Mucosa of gallbladder (tissue), 1 donor: ENCODE results near the gene ZHX3. TPM values are rescaled to one million over a fixed set of nuclear protein-coding genes. Genes with fewer than 3 reads are reported as not detected.

Experiments used
- DNase-seq: peaks from one replicate; pipeline ENCODE4 v3.0.0-alpha.2; 2020; ENCODE audit warnings: low spot score
- total RNA-seq: library from RNA; stranded (reverse); gene quantifications from one replicate; pipeline ENCODE4 v1.2.1, GENCODE V29; 2021
- donor health status: DM: no; HTN: no; CAD: no.

ZHX3 gene
- total RNA-seq, 1 donor from 2014 or later = 47.3 TPM

DNA sequence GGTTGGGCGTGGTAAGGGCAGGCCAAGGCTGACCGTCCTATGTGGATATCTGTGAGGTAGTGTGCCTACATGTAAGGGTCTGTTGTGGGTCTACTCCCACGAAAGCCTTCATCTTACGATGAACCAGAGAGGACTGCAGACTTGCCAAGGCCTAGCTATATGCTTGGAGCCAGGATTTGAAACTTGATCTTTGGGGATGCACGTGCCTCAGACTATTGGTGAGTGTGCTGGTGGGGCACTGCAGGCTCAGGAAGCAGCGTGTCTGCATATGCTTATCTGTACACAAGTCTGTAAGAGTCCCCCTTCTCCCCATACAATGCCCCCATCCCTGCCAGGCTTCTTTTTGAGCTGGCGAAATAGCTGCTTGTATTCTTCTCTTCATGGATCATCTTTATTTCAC lies 162.3 kb downstream of the ZHX3 start:
- no peak for DNase-seq

- no peak for DNase-seq
These were observed 162.9 kb downstream of the ZHX3 start for GRCh38 chr20:41154436-41155176.

DNA sequence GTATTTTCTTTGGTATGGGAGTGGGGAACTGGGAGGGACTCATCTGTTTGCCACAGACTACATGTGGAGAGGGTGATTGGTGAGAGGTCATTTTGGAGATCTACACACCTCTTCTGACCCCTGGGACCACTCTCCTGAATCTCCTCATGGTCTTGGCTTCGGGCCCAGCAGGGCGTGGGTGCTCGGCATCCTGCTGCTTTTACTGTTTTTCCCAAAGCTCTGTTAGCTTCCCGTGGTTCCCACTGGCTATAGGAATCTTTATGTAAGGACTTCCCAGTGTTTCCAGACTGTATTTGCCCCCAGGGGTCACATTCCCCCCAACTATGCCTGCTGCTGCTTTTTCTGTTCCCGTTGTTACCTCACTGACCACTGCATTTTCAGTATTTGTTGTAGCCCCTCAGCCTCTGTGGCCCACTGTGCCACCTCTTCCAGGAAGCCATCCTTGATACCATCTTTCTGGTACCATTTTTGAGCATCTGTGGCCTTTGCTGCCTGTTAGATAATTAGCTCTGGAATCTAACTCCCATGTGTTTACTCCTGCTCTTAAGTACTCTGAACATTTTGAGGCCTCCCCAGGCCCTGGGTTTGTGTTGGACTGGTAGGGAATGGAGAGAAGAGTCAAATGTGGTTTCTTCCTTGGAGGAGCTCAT lies 165.3 kb downstream of the ZHX3 start:
- DNase-seq = no peak

DNA sequence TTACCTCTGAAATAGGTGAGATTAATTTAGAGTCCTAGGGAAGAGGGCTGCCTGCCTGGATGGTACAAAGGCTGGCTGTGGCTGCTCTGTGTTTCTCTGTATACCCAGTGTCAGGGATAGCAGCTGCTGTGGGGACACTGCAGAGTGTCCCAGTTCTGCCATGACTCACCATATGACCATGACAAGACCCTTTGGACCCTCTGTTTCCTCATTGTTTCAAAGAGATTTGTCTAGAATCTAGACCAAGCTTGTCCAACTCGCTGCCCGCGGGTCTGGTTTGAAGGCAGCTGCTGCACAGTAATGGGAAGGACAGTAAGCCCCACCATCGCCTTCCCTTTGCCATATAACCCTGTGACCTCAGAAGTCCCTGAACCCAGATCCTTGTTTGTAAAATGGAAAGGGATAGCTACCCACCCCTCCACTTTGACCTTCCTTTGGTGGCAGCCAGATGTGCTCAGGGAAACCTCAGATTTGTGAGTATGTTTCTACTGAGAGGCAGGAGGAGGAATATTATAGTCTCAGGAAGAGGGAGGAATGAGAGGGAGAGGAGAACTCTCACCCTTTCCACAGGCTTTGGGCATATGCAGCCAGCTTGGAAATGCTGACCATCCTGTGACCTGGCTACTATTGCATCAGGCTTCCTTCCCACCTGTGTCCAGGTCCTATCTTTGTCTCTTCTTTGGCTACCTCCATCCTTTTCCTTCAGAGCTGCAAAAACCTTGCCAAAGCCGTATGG lies 166.2 kb downstream of the ZHX3 start:
- DNase-seq = no peak

- no peak for DNase-seq
These were observed 166.9 kb downstream of the ZHX3 start for GRCh38 chr20:41150664-41151063.

DNA sequence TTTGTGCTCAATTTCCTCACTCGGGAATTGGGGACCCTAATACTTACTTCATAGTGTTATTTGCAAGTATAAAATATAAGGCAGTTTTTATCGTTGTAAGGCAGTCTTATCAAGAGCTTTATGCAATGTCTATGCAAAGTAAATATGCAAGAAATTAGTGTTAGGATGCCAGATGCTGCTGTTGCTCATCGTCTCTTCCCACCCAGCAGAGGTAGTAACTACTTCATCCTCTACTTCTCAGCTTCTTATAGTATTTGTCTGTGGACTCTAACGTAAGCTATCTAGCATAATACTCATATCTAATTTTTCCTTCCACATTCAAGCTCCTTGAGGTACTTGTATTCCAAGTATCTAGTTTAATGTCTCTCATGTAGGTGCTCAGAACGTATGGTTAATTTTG lies 168.6 kb downstream of the ZHX3 start:
- DNase-seq = no peak

DNA sequence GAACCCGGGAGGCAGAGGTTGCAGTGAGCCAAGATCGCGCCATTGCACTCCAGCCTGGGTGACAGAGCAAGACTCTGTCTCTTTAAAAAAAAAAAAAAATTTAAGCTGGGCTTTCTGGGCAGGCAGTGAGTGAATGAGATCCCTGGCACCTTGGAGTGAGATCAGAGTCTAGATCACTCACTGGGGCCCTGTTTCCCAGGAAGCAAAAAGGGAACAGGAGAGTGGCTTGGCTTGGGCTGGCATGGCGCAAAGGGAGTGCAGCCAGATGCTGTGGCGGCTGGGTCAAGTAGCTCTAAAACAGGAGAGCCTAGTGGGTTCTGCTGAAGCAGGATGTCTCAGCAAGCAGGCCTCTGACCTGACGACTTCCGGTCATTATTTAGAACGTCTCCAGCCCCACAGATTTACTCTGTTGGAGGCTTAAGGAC lies 169.8 kb downstream of the ZHX3 start:
- DNase-seq = no peak

DNA sequence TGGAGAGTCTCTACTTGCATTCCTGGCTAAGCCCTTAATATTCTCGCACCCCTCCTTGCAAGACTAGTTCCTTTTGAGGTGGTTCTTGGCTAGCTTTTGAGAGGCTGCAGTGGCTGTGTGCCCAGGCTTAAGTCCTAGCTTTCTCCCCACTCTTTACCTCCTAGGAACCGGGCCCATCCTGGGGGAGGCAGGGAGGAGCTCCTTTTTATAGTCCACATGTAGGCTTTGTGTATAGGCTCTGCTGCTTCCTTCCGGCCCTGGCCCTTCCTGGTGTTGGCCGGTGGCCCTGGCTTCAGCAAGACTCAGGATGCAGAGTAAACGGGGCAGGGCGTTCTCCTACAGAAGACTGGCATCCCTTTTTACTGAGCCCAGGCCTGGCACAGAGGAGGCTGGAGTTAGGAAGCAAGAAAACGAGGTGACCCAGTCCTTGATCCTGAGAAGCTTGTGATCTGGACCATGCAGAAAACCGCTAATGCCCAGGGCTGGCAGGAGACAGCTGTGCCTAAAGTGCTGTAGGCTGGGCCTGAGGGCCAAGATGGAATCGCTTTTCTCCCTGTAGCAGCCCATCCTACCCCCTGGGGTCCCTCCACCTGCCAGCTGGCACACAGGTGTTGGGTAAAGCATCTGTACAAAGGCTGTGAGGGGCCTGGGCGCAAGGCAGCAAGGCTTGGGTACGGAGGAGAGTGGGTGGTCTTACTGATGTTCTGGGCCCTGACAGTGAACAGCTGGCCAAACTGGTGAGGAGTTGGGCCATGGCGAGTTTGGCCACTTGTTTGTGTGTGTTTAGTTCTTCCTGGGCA lies 171.5 kb downstream of the ZHX3 start:
- no peak for DNase-seq

DNA sequence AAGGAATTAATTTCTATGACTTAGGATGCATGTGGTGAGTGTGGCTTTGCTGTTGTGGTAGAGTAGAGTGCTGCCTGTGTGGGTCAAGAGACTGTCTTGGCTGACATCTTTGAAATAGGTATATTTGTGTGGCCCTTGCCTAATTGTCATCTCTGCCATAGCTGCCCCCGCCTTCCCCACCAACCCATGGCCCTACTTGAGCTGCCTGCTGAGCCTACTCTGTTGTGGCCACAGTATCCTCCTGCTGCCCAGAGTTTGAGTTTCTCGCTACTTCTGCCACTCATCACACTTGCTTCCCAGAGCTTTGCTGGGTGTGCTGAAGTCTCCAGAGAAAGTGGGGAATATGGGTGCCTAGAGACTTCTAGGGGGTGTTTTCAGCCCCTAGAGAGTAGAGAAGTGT lies 172.2 kb downstream of the ZHX3 start:
- DNase-seq = no peak

GRCh38 chr20:41143354-41143753 lies 174.2 kb downstream of the ZHX3 start:
- no peak for DNase-seq

- DNase-seq = no peak
These were observed 174.6 kb downstream of the ZHX3 start for GRCh38 chr20:41142919-41143318.

- no peak for DNase-seq
These were observed 175.3 kb downstream of the ZHX3 start for GRCh38 chr20:41142245-41142644.

GRCh38 chr20:41141153-41141815 lies 176.2 kb downstream of the ZHX3 start:
- DNase-seq = peak; percentile 34

GRCh38 chr20:41140226-41141133 lies 177.1 kb downstream of the ZHX3 start:
- DNase-seq = no peak

DNA sequence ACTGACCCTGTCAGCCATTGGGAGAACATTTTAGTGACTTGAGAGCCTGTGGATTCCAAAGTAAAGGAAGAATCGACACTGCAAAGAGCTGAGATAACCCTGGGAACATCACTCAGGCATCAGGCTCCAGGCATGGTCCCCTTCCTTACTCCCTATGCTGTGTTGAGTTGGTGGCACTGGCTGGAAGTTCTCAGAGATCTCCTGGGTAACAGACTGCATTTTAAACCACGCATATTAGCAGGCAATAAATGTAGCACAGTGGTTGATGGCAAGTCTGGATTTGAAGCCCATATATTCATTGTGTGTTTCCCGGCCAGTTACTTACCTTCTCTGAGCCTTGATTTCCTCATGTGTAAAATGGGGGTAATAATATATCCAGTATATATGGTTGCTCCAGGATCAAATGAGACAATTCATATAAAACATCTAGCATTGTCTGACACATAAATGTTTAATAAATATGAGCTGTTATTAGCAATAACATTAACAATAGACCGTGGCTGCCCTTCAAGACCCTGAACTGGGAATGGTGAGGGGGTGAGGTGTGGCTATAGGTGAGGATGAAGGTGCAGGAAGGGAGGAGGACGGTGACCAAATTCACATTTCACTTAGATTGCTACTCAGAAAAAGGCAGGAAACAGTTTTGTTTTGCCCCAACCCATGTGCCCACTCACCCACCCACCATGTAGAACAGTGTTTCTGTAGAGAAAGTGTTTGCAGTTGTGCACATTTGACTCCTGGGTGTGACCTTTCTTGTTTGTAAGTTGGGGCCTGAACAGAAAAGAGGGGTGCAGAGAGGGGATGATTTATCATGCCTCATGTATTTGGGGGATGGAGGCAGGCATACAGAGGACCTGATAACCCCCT lies 178.1 kb downstream of the ZHX3 start:
- DNase-seq = no peak

GRCh38 chr20:41138475-41139226 lies 178.9 kb downstream of the ZHX3 start:
- DNase-seq = no peak

- peak; percentile 51 for DNase-seq
These were observed 179.7 kb downstream of the ZHX3 start for GRCh38 chr20:41137614-41138474.
